Measurements from ENCODE around the gene GRID1.

- TF ChIP-seq, protein P1, sequence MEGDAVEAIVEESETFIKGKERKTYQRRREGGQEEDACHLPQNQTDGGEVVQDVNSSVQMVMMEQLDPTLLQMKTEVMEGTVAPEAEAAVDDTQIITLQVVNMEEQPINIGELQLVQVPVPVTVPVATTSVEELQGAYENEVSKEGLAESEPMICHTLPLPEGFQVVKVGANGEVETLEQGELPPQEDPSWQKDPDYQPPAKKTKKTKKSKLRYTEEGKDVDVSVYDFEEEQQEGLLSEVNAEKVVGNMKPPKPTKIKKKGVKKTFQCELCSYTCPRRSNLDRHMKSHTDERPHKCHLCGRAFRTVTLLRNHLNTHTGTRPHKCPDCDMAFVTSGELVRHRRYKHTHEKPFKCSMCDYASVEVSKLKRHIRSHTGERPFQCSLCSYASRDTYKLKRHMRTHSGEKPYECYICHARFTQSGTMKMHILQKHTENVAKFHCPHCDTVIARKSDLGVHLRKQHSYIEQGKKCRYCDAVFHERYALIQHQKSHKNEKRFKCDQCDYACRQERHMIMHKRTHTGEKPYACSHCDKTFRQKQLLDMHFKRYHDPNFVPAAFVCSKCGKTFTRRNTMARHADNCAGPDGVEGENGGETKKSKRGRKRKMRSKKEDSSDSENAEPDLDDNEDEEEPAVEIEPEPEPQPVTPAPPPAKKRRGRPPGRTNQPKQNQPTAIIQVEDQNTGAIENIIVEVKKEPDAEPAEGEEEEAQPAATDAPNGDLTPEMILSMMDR (IDR thresholded peaks at IDR 0.05): no peak
- TF ChIP-seq POLR2A (IDR thresholded peaks at IDR 0.05): no peak
Measured at GRCh38 chr10:86043236-86043635, 323.4 kb downstream of the GRID1 start.

Measured in Peyer's patch (tissue), 4 donors.